H1 (cell line): ENCODE results near the gene MACROD1. TPM values are rescaled to one million over a fixed set of nuclear protein-coding genes. Genes with fewer than 3 reads are reported as not detected.

Experiments
- CTCF ChIA-PET: fragments of 300-600 bp; sonication (Branson Sonifier 250); formaldehyde crosslinking; loops from one replicate; lab custom pipeline; 2021; ENCODE audit not compliant: partially characterized antibody; lab: Charles Lee
- POLR2A ChIA-PET: fragments of 300-600 bp; sonication (Branson Sonifier 250); formaldehyde crosslinking; loops from one replicate; lab custom pipeline; 2021; ENCODE audit warnings: inconsistent platforms; ENCODE audit not compliant: partially characterized antibody; lab: Charles Lee
- DNase-seq, 2 experiments: peaks; one replicate each; pipeline versions ENCODE4 v3.0.0 to v3.0.0-alpha.2; 2010 to 2022; ENCODE audit warnings: low spot score in 2 of 2, low read depth in 1 of 2, mixed read lengths in 1 of 2
- FAIRE-seq: peaks from 2 replicates; lab custom pipeline; 2011; peaks lifted over from hg19 to GRCh38; lab: Jason Lieb, UNC
- H2AFZ ChIP-seq: 2 replicates; pipeline ENCODE4 v1.8.1; 2012; ENCODE audit warnings: low read length, inconsistent platforms
- H2AK5ac ChIP-seq: 2 replicates; pipeline ENCODE4 v1.6.1; 2013; ENCODE audit warnings: low read depth, low read length
- H2BK120ac ChIP-seq: replicated peaks from 2 replicates; pipeline ENCODE3; 2013; ENCODE audit warnings: low read depth, low read length, inconsistent platforms
- H2BK12ac ChIP-seq: 2 replicates; pipeline ENCODE4 v1.6.1; 2013; ENCODE audit warnings: low read depth, low read length
- H2BK15ac ChIP-seq: 2 replicates; pipeline ENCODE4 v1.6.1; 2013; ENCODE audit warnings: low read length
- H2BK20ac ChIP-seq: 2 replicates; pipeline ENCODE4 v1.6.1; 2013; ENCODE audit warnings: low read length
- H2BK5ac ChIP-seq: 2 replicates; pipeline ENCODE4 v1.6.1; 2013; ENCODE audit warnings: low read depth, low read length
- H3K14ac ChIP-seq: 2 replicates; pipeline ENCODE4 v1.6.1; 2013; ENCODE audit warnings: inconsistent platforms; ENCODE audit not compliant: insufficient read length
- H3K18ac ChIP-seq: 2 replicates; pipeline ENCODE4 v1.6.1; 2013; ENCODE audit warnings: low read length; ENCODE audit errors: extremely low read depth
- H3K23ac ChIP-seq: 2 replicates; pipeline ENCODE4 v1.6.1; 2013; ENCODE audit warnings: inconsistent platforms; ENCODE audit not compliant: insufficient read length
- H3K23me2 ChIP-seq: 2 replicates; pipeline ENCODE4 v1.6.1; 2013; ENCODE audit warnings: low read depth, low read length
- H3K27ac ChIP-seq: 2 replicates; pipeline ENCODE4 v1.6.1; 2011; ENCODE audit warnings: low read depth, low read length, inconsistent platforms
- H3K27me3 ChIP-seq, 4 experiments: replicated peaks in 1 of 4; 1 replicate in 1 of 4; 2 replicates in 3 of 4; pipeline versions ENCODE4 v1.6.1 to v1.8.1; 2011 to 2013; ENCODE audit warnings: low read length in 3 of 4, mild to moderate bottlenecking in 3 of 4, inconsistent platforms in 2 of 4, mixed read lengths in 2 of 4, moderate library complexity in 1 of 4; ENCODE audit not compliant: control insufficient read depth in 3 of 4, insufficient read depth in 3 of 4; ENCODE audit errors: extremely low read depth in 1 of 4
- H3K36me3 ChIP-seq, 4 experiments: 2 replicates each; pipeline versions ENCODE4 v1.6.1 to v1.8.1; 2011 to 2013; ENCODE audit warnings: mild to moderate bottlenecking in 4 of 4, low read length in 3 of 4, moderate library complexity in 2 of 4, control low read depth in 1 of 4, inconsistent platforms in 1 of 4; ENCODE audit not compliant: insufficient read depth in 4 of 4, control insufficient read depth in 2 of 4
- H3K4ac ChIP-seq: replicated peaks from 2 replicates; pipeline ENCODE3; 2013; ENCODE audit warnings: low read length, low read depth, mixed read lengths, inconsistent platforms; ENCODE audit not compliant: insufficient read length
- H3K4me1 ChIP-seq, 4 experiments: replicated peaks in 1 of 4; 1 replicate in 1 of 4; 2 replicates in 3 of 4; pipeline versions ENCODE4 v1.6.1 to v1.8.1; 2011 to 2013; ENCODE audit warnings: low read length in 3 of 4, inconsistent platforms in 2 of 4, mixed read lengths in 1 of 4; ENCODE audit not compliant: insufficient read depth in 4 of 4, control insufficient read depth in 3 of 4
- H3K4me2 ChIP-seq, 2 experiments: 2 replicates each; pipeline versions ENCODE4 v1.6.1 to v1.8.1; 2011 to 2013; ENCODE audit warnings: low read depth in 2 of 2, low read length in 2 of 2, control low read depth in 1 of 2, inconsistent platforms in 1 of 2, mild to moderate bottlenecking in 1 of 2; ENCODE audit not compliant: insufficient read depth in 1 of 2
- H3K4me3 ChIP-seq, 4 experiments: fragments of 200-600, 300-600 bp in 1 of 4; sonication (generic), shearing (Covaris generic), sonication (Bioruptor Twin) in 1 of 4; 2 replicates each; pipeline versions ENCODE4 v1.5.1 to v1.8.1; 2011 to 2016; ENCODE audit warnings: low read length in 4 of 4, low read depth in 3 of 4, control low read depth in 2 of 4, inconsistent platforms in 2 of 4, mild to moderate bottlenecking in 2 of 4, mixed read lengths in 1 of 4, moderate library complexity in 1 of 4; ENCODE audit not compliant: insufficient read depth in 2 of 4; ENCODE audit errors: extremely low read depth in 1 of 4
- H3K56ac ChIP-seq: replicated peaks from 2 replicates; pipeline ENCODE3; 2013; ENCODE audit warnings: low read depth, mild to moderate bottlenecking, mixed read lengths, low read length, inconsistent platforms; ENCODE audit not compliant: insufficient read length
- H3K79me1 ChIP-seq: 2 replicates; pipeline ENCODE4 v1.6.1; 2013; ENCODE audit warnings: low read depth, low read length, control low read depth
- H3K79me2 ChIP-seq, 2 experiments: 2 replicates each; pipeline versions ENCODE4 v1.6.1 to v1.8.1; 2012 to 2013; ENCODE audit warnings: low read length in 2 of 2, mild to moderate bottlenecking in 2 of 2, inconsistent platforms in 1 of 2; ENCODE audit not compliant: insufficient read depth in 2 of 2, control insufficient read depth in 1 of 2
- H3K9ac ChIP-seq, 4 experiments: replicated peaks in 1 of 4; 1 replicate in 1 of 4; 2 replicates in 3 of 4; pipeline versions ENCODE4 v1.6.1 to v1.8.1; 2011 to 2013; ENCODE audit warnings: low read depth in 3 of 4, low read length in 3 of 4, control low read depth in 2 of 4, mild to moderate bottlenecking in 2 of 4, moderate library complexity in 2 of 4, inconsistent platforms in 1 of 4; ENCODE audit errors: extremely low read depth in 1 of 4
- H3K9me3 ChIP-seq, 2 experiments: 2 replicates each; pipeline versions ENCODE4 v1.6.1 to v1.8.1; 2012 to 2013; ENCODE audit warnings: mild to moderate bottlenecking in 2 of 2, moderate library complexity in 2 of 2, control low read depth in 1 of 2, inconsistent platforms in 1 of 2, low read depth in 1 of 2, low read length in 1 of 2, mixed read lengths in 1 of 2; ENCODE audit not compliant: insufficient read depth in 2 of 2
- H4K20me1 ChIP-seq, 2 experiments: replicated peaks in 1 of 2; 2 replicates each; pipeline versions ENCODE3 to v1.8.1; 2011 to 2013; ENCODE audit warnings: inconsistent platforms in 2 of 2, low read length in 2 of 2, mild to moderate bottlenecking in 1 of 2; ENCODE audit not compliant: insufficient read depth in 2 of 2, control insufficient read depth in 1 of 2
- H4K5ac ChIP-seq: 2 replicates; pipeline ENCODE4 v1.6.1; 2013; ENCODE audit warnings: low read length, low read depth, mixed read lengths, inconsistent platforms; ENCODE audit not compliant: insufficient read length
- H4K8ac ChIP-seq: 2 replicates; pipeline ENCODE4 v1.8.0; 2013; ENCODE audit warnings: mild to moderate bottlenecking, moderate library complexity, low read length, inconsistent platforms; ENCODE audit not compliant: insufficient read depth; ENCODE audit errors: extremely low read depth
- H4K91ac ChIP-seq: replicated peaks from 2 replicates; pipeline ENCODE3; 2013; ENCODE audit warnings: low read length, mixed read lengths, inconsistent platforms; ENCODE audit not compliant: insufficient read length
- EZH2 ChIP-seq: fragments of 200-600 bp; sonication (generic); IDR thresholded peaks from 2 replicates; pipeline ENCODE4 v1.7.1; 2012; ENCODE audit warnings: low read depth, mild to moderate bottlenecking, moderate library complexity, low read length, inconsistent platforms; ENCODE audit not compliant: severe bottlenecking
- HDAC2 ChIP-seq, 2 experiments: fragments of 300-600 bp in 1 of 2; sonication (generic) in 1 of 2; IDR thresholded peaks; 2 replicates each; pipeline ENCODE4 v1.6.1; 2011 to 2012; ENCODE audit warnings: low read depth in 2 of 2, low read length in 2 of 2, mild to moderate bottlenecking in 2 of 2, moderate library complexity in 2 of 2, borderline replicate concordance in 1 of 2, inconsistent platforms in 1 of 2
- POLR2AphosphoS5 ChIP-seq: IDR thresholded peaks from 2 replicates; pipeline ENCODE4 v1.6.1; 2011; ENCODE audit warnings: low read depth, low read length
- RBBP5 ChIP-seq: IDR thresholded peaks from 2 replicates; pipeline ENCODE4 v1.7.1; 2012; ENCODE audit warnings: low read depth, mild to moderate bottlenecking, inconsistent platforms, low read length, moderate library complexity, borderline replicate concordance
- RNF2 ChIP-seq: fragments of 200-900, 300-1000 bp; sonication (generic); IDR thresholded peaks from 2 replicates; pipeline ENCODE4 v1.7.1; 2016; ENCODE audit warnings: borderline replicate concordance, low read depth, mild to moderate bottlenecking, antibody characterized with exemption, low read length; ENCODE audit not compliant: poor library complexity, severe bottlenecking; ENCODE audit errors: missing control alignments
- SIN3A ChIP-seq, 2 experiments: IDR thresholded peaks in 1 of 2; conservative IDR thresholded peaks in 1 of 2; 2 replicates each; pipeline ENCODE4 v1.6.1; 2011 to 2012; ENCODE audit warnings: low read length in 2 of 2, improper control_type of control experiment in 1 of 2, low read depth in 1 of 2, mild to moderate bottlenecking in 1 of 2
- SP1 ChIP-seq: IDR thresholded peaks from 2 replicates; pipeline ENCODE4 v1.6.1; 2011; ENCODE audit warnings: low read depth, low read length
- SRF ChIP-seq: IDR thresholded peaks from 2 replicates; pipeline ENCODE4 v1.6.1; 2011; ENCODE audit warnings: mild to moderate bottlenecking, low read depth, low read length, moderate library complexity
- WGBS, 2 experiments: shearing (Covaris generic) in 1 of 2; methylation state at CpG; one replicate each; pipeline versions ENCODE4 v1.1.6 to v1.1.7; 2013 to 2015; ENCODE audit warnings: low lambda C conversion rate in 2 of 2, mixed read lengths in 2 of 2, inconsistent platforms in 1 of 2, low coverage in 1 of 2, missing lambda C conversion rate in 1 of 2; ENCODE audit not compliant: insufficient replicate concordance in 2 of 2, insufficient coverage in 1 of 2, insufficient read length in 1 of 2; ENCODE audit errors: extremely low coverage in 1 of 2, missing lambda C conversion rate in 1 of 2; 5-methylcytosine and 5-hydroxymethylcytosine counted together
- polyA plus RNA-seq, 7 experiments: library from polyadenylated mRNA; depleted of rRNA in 3 of 7; stranded (reverse) in 5 of 7; unstranded in 2 of 7; fragments of >200 nt in 5 of 7; fragments of 200-250 nt in 2 of 7; gene quantifications; 1 replicate in 5 of 7; 2 replicates in 1 of 7; 4 replicates in 1 of 7; pipeline versions ENCODE4 v1.2.1 to v1.2.3, GENCODE V29; 2011 to 2013; ENCODE audit warnings: missing spikeins in 2 of 7, mixed read lengths in 2 of 7
- total RNA-seq: library from RNA; stranded (reverse); fragmentation: NEBNext Ultra II Directional; extraction: Animal tissue kit (Norgen Biotek cat#: 25700); gene quantifications from 2 replicates; pipeline ENCODE4 v1.2.1, GENCODE V29; 2021
- TF ChIP-seq, protein P1 (sequence below): IDR thresholded peaks from 2 replicates; pipeline ENCODE4 v1.6.1; 2012; ENCODE audit warnings: low read length, inconsistent platforms

MACROD1 gene
- total and polyA plus RNA-seq, 2 of the 8 experiments (the other 6 are each of a cell fraction or from before 2014, with no cell fraction given), result 19.5 to 34.1 TPM

DNA sequence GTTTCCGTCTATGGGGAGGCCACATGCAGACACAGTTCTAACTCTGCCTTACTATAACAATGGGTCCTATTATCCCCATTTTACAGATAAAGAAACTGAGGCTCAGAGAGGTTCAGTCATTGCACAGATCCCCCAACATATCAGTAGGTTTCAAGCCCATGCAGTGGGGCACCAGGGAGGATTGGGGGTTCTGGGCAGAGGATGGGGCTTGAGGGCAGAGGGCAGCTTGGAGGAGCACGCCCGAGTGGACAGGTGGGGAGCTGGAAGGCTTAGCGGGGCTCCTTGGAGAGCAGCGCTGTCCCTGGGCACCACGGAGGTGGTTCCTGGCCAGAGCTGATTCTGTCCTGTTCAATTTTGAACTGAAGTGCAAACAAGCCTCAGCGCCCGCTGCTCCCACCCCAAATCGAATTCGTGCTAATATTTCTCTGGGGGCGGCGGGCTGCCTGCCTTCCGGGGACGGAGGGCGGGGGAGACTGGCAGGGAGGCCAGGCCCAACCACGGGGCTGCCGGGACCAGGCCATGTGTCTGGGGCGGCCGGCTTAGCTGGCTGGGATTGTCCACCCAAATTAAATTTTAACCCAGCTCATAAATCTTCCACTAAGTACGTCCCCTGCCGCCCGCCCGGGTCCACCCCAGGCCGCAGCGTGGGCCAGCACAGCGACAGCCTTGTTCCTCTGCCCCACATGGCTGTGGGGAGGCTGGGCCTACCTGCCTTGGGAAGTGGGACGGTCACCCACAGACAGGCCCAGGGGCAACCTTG lies 80.8 kb downstream of the MACROD1 start:
- no peaks in the 10 kb centered on the region for H3K79me2 ChIP-seq
- H3K4me3 ChIP-seq, result no peak overlapping the region
- H2BK15ac ChIP-seq, result no peak overlapping the region
- no peaks in the 10 kb centered on the region for H3K79me1 ChIP-seq
- H3K14ac ChIP-seq, result no peak overlapping the region
- 97% methylated on average over 27 of the region's 27 CpGs; no CpG with 5 or more reads in 1 of the 2 experiments for WGBS, 2 experiments
- DNase-seq (no peak), FAIRE-seq (no peak)
- no peak overlapping the region for H2AFZ ChIP-seq
- no peak overlapping the region for H3K4ac ChIP-seq
- ChIA-PET POLR2A (no interaction called here), CTCF (interaction anchor here (0.6 to 3.8 kb wide), 7 partner anchors 9 to 65 kb away, joined by 3 to 16 read pairs (median 5); no protein-coding TSS in a partner anchor)
- H2BK12ac ChIP-seq, result no peak overlapping the region
- no peak overlapping the region for H3K18ac ChIP-seq
- TF ChIP-seq SIN3A (conservative IDR thresholded peaks at IDR 0.05 in 1 of 2, IDR thresholded peaks at IDR 0.05 in 1 of 2; ENCODE audit: low read depth in 1 of 2, low read length in 2 of 2) (no peak), HDAC2 (IDR thresholded peaks at IDR 0.05; ENCODE audit: borderline replicate concordance in 1 of 2, low read depth in 2 of 2, low read length in 2 of 2) (no peak), SP1 (no peak), EZH2 (no peak), RNF2 (no peak), POLR2AphosphoS5 (no peak), SRF (no peak), RBBP5 (no peak)
- TF ChIP-seq, protein P1, sequence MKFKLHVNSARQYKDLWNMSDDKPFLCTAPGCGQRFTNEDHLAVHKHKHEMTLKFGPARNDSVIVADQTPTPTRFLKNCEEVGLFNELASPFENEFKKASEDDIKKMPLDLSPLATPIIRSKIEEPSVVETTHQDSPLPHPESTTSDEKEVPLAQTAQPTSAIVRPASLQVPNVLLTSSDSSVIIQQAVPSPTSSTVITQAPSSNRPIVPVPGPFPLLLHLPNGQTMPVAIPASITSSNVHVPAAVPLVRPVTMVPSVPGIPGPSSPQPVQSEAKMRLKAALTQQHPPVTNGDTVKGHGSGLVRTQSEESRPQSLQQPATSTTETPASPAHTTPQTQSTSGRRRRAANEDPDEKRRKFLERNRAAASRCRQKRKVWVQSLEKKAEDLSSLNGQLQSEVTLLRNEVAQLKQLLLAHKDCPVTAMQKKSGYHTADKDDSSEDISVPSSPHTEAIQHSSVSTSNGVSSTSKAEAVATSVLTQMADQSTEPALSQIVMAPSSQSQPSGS, result no peak
- H2BK5ac ChIP-seq, result no peak overlapping the region
- no peaks in the 10 kb centered on the region for H3K36me3 ChIP-seq
- H3K4me2 ChIP-seq, result no peak overlapping the region
- peaks cover 2 to 68% (median 35%) of the 10 kb centered on the region in 4 experiments for H3K27me3 ChIP-seq
- H3K27ac ChIP-seq, result no peak overlapping the region
- no peak overlapping the region for H3K56ac ChIP-seq
- peaks cover 9 to 24% of the 10 kb centered on the region in 2 experiments for H4K20me1 ChIP-seq
- no peaks in the 10 kb centered on the region for H3K9me3 ChIP-seq
- H4K91ac ChIP-seq, result no peak overlapping the region
- no peak overlapping the region for H2BK120ac ChIP-seq
- H3K23me2 ChIP-seq, result no peaks in the 10 kb centered on the region
- H3K23ac ChIP-seq, result no peak overlapping the region
- no peaks in the 10 kb centered on the region; a peak in 2 of 7 replicates for H3K4me1 ChIP-seq
- H2BK20ac ChIP-seq, result no peak overlapping the region
- no peak overlapping the region for H3K9ac ChIP-seq
- H4K5ac ChIP-seq, result no peak overlapping the region
- H2AK5ac ChIP-seq, result no peak overlapping the region
- no peak overlapping the region for H4K8ac ChIP-seq
